ENCODE data around the gene RAB2B. TPM values are rescaled to one million over a fixed set of nuclear protein-coding genes. Genes with fewer than 3 reads are reported as not detected.
A peak's percentile ranks its signal among the peaks of the same experiment; 100 is the strongest.

RAB2B gene
- total RNA-seq, 6 donors from 2014 or later: 13.1 to 40.2 (median 33.0) TPM

- peak within 1 kb of the TSS; percentile 81 to 91 (median 89) for H3K27ac ChIP-seq
- peak; percentile 99 for ATAC-seq (ENCODE audit: low FRiP score in 2 of 2)
- no peaks in the 10 kb centered on the region for H3K27me3 ChIP-seq
- peak; percentile 82 to 99 for DNase-seq
- H3K4me3 ChIP-seq: peak within 1 kb of the TSS; percentile 67 to 94 (median 74)
- 0 to 1% methylated on average over 40 to 53 of the region's 53 CpGs for WGBS, 2 donors
- TF ChIP-seq CTCF (IDR thresholded peaks at IDR 0.05) (peak in 2 of 6 experiments; percentile 7 to 8), POLR2A (IDR thresholded peaks at IDR 0.05) (peak in 2 of 4 donors; percentile 24 to 54), EP300 (IDR thresholded peaks at IDR 0.05) (no peak), POLR2AphosphoS5 (IDR thresholded peaks at IDR 0.05) (peak; percentile 78 to 91)
- peaks cover 13 to 24% (median 20%) of the 10 kb centered on the region in 4 donors for H3K4me1 ChIP-seq
- H3K36me3 ChIP-seq: peaks cover 0 to 12% (median 2%) of the 10 kb centered on the region in 4 donors
- no peaks in the 10 kb centered on the region for H3K9me3 ChIP-seq
These were observed 34.2 kb upstream of the RAB2B start, which contains the start of gene METTL3 for GRCh38 chr14:21510735-21511657. Gene METTL3, minus strand, starts transcription at chr14:21511340. Its CDS starts 117 bp downstream, at chr14:21511223.

GRCh38 chr14:21509432-21510143 is 32.8 kb upstream of the RAB2B start:
- no peak overlapping the region for H3K27ac ChIP-seq
- 78 to 82% methylated on average over 6 of the region's 6 CpGs for WGBS, 2 donors
- H3K4me3 ChIP-seq: peak overlapping the region in 2 of 4 donors; percentile 67 to 75
- peaks cover 13 to 31% (median 21%) of the 10 kb centered on the region in 4 donors for H3K4me1 ChIP-seq
- ATAC-seq (ENCODE audit: low FRiP score in 2 of 2) (no peak), DNase-seq (no peak)
- H3K9me3 ChIP-seq: no peaks in the 10 kb centered on the region
- H3K36me3 ChIP-seq: peaks cover 0 to 12% (median 2%) of the 10 kb centered on the region in 4 donors
- TF ChIP-seq POLR2A (IDR thresholded peaks at IDR 0.05): no peak
- no peak for TF ChIP-seq CTCF (IDR thresholded peaks at IDR 0.05)
- no peak for TF ChIP-seq POLR2AphosphoS5 (IDR thresholded peaks at IDR 0.05)
- no peak for TF ChIP-seq EP300 (IDR thresholded peaks at IDR 0.05)
- H3K27me3 ChIP-seq: no peaks in the 10 kb centered on the region

GRCh38 chr14:21506557-21506956 is 29.8 kb upstream of the RAB2B start:
- TF ChIP-seq POLR2AphosphoS5 (IDR thresholded peaks at IDR 0.05) (no peak), POLR2A (IDR thresholded peaks at IDR 0.05) (no peak), CTCF (IDR thresholded peaks at IDR 0.05) (no peak), EP300 (IDR thresholded peaks at IDR 0.05) (no peak)
- Histone ChIP-seq H3K27me3 (no peaks in the 10 kb centered on the region), H3K4me1 (peaks cover 13 to 31% (median 19%) of the 10 kb centered on the region in 4 donors), H3K27ac (no peak overlapping the region), H3K4me3 (no peak overlapping the region), H3K9me3 (no peaks in the 10 kb centered on the region), H3K36me3 (peaks cover 0 to 33% (median 20%) of the 10 kb centered on the region in 4 donors)
- DNase-seq: no peak
- WGBS, 2 donors: 93 to 98% methylated on average over 2 of the region's 2 CpGs
- ATAC-seq (ENCODE audit: low FRiP score in 2 of 2): no peak

GRCh38 chr14:21505012-21505553 is 28.3 kb upstream of the RAB2B start:
- H3K36me3 ChIP-seq: peaks cover 0 to 46% (median 31%) of the 10 kb centered on the region in 4 donors
- ATAC-seq (ENCODE audit: low FRiP score in 2 of 2) (no peak), DNase-seq (no peak)
- TF ChIP-seq EP300 (IDR thresholded peaks at IDR 0.05) (no peak), POLR2A (IDR thresholded peaks at IDR 0.05) (no peak), POLR2AphosphoS5 (IDR thresholded peaks at IDR 0.05) (no peak), CTCF (IDR thresholded peaks at IDR 0.05) (no peak)
- peaks cover 10 to 23% (median 15%) of the 10 kb centered on the region in 4 donors for H3K4me1 ChIP-seq
- H3K4me3 ChIP-seq: no peak overlapping the region
- no peaks in the 10 kb centered on the region for H3K9me3 ChIP-seq
- no peak overlapping the region for H3K27ac ChIP-seq
- no peaks in the 10 kb centered on the region for H3K27me3 ChIP-seq

All from upper lobe of left lung (tissue), 6 donors.